ENCODE results near the gene TBC1D32.

GRCh38 chr6:121190122-121190521, 144.2 kb downstream of the TBC1D32 start:
- TF ChIP-seq CTCF (IDR thresholded peaks at IDR 0.05; ENCODE audit: low read depth, low read length, poor library complexity, severe bottlenecking) (no peak), EZH2phosphoT487 (IDR thresholded peaks at IDR 0.05; ENCODE audit: borderline replicate concordance, low read length) (no peak)

Data from DOHH2 (cell line).